Mesendoderm (in vitro differentiated cells): Measurements from ENCODE around the gene DCTN3.

ENCODE experiments used
- DNase-seq: peaks from one replicate; pipeline ENCODE4 v3.0.0; 2013
- H2AK5ac ChIP-seq: 2 replicates; pipeline ENCODE4 v1.6.1; 2013; ENCODE audit warnings: low read length, inconsistent platforms
- H2BK120ac ChIP-seq: 2 replicates; pipeline ENCODE4 v1.6.1; 2013; ENCODE audit warnings: low read depth, mild to moderate bottlenecking, low read length, moderate library complexity, mixed read lengths
- H2BK15ac ChIP-seq: replicated peaks from 2 replicates; pipeline ENCODE4 v1.6.1; 2013; ENCODE audit warnings: low read depth, mild to moderate bottlenecking, moderate library complexity
- H2BK5ac ChIP-seq: 2 replicates; pipeline ENCODE4 v1.6.1; 2013; ENCODE audit warnings: low read length, inconsistent platforms
- H3K18ac ChIP-seq: 2 replicates; pipeline ENCODE4 v1.6.1; 2013; ENCODE audit warnings: mild to moderate bottlenecking, low read length, mixed read lengths
- H3K23ac ChIP-seq: one replicate; pipeline ENCODE4 v1.6.1; 2013; ENCODE audit warnings: low read length
- H3K27ac ChIP-seq: 2 replicates; pipeline ENCODE4 v1.5.1; 2013; ENCODE audit warnings: low read depth, mild to moderate bottlenecking, inconsistent platforms, low read length, moderate library complexity
- H3K27me3 ChIP-seq: 2 replicates; pipeline ENCODE4 v1.6.1; 2013; ENCODE audit warnings: low read length, control low read depth, mild to moderate bottlenecking, inconsistent platforms; ENCODE audit not compliant: insufficient read depth, poor library complexity
- H3K36me3 ChIP-seq: 2 replicates; pipeline ENCODE4 v1.6.1; 2013; ENCODE audit warnings: low read length, inconsistent platforms; ENCODE audit not compliant: control insufficient read depth, insufficient read depth
- H3K4ac ChIP-seq: one replicate; pipeline ENCODE4 v1.6.1; 2013; ENCODE audit warnings: low read depth, mild to moderate bottlenecking, low read length, moderate library complexity
- H3K4me1 ChIP-seq: 2 replicates; pipeline ENCODE4 v1.6.1; 2013; ENCODE audit warnings: low read depth, low read length, inconsistent platforms; ENCODE audit not compliant: control insufficient read depth
- H3K4me2 ChIP-seq: 2 replicates; pipeline ENCODE4 v1.6.1; 2013; ENCODE audit warnings: low read length
- H3K4me3 ChIP-seq: 2 replicates; pipeline ENCODE4 v1.5.1; 2013; ENCODE audit warnings: mild to moderate bottlenecking, low read length
- H3K56ac ChIP-seq: one replicate; pipeline ENCODE4 v1.6.1; 2013; ENCODE audit warnings: low read length
- H3K79me1 ChIP-seq: 2 replicates; pipeline ENCODE4 v1.6.1; 2013; ENCODE audit warnings: low read length, inconsistent platforms
- H3K79me2 ChIP-seq: 2 replicates; pipeline ENCODE4 v1.6.1; 2013; ENCODE audit warnings: mild to moderate bottlenecking, low read length; ENCODE audit not compliant: control insufficient read depth, insufficient read depth
- H3K9ac ChIP-seq: 2 replicates; pipeline ENCODE4 v1.6.1; 2013; ENCODE audit warnings: low read length, inconsistent platforms
- H4K5ac ChIP-seq: one replicate; pipeline ENCODE4 v1.6.1; 2013; ENCODE audit warnings: low read length
- H4K8ac ChIP-seq: one replicate; pipeline ENCODE4 v1.6.1; 2013; ENCODE audit warnings: low read depth, mild to moderate bottlenecking, control low read depth, low read length, moderate library complexity
- WGBS: extraction: QIAGEN DNeasy Blood & Tissue Kit; methylation state at CpG from one replicate; pipeline ENCODE4 v1.1.7; 2013; ENCODE audit warnings: low lambda C conversion rate, missing lambda C conversion rate; ENCODE audit not compliant: insufficient coverage; ENCODE audit errors: extremely low coverage; 5-methylcytosine and 5-hydroxymethylcytosine counted together

The DCTN3 gene

DNA sequence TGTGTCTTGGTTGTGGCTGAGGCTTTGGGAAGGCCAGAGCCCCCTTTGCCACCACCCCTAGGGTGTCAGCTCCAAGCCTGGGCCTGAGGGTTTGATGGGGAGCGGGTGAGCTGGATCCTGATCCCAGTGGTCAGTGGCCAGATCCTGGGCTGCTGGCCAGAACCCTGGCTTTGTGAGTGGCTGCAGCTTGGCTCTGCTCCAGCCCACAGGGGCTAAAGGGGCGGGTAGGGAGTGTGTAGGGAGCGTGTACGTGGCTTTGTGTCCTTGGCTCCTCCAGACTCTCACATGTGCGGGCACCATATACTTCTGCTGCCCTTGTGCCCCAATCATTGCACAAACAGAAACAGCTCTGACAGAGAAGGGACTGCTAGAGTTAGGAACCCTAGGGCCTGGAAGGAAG, 30.5 kb upstream of the DCTN3 start:
- Histone ChIP-seq H3K4me3 (no peak overlapping the region), H2BK15ac (no peak overlapping the region)
- no CpG with 5 or more reads among the region's 5 CpGs for WGBS

DNA sequence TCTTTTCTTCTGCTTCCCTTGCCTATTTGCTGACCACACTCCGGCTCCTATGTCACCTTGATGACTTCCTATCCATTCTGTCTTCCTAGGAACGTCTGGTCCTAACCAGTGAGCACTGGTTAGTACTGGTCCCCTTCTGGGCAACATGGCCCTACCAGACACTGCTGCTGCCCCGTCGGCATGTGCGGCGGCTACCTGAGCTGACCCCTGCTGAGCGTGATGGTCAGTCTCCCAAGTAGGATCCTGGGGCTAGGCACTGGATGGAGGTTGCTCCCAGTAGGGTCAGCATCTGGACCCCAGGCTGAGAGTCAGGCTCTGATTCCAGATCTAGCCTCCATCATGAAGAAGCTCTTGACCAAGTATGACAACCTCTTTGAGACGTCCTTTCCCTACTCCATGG, 28.4 kb upstream of the DCTN3 start:
- Histone ChIP-seq H3K27ac (no peak overlapping the region), H3K23ac (no peak overlapping the region), H2BK5ac (no peak overlapping the region), H3K9ac (no peak overlapping the region), H3K56ac (no peak overlapping the region), H3K4me1 (peaks cover 24% of the 10 kb centered on the region), H3K79me2 (peaks cover 5% of the 10 kb centered on the region), H3K27me3 (no peaks in the 10 kb centered on the region), H3K18ac (no peak overlapping the region), H3K4me3 (no peak overlapping the region), H4K5ac (no peak overlapping the region), H3K4me2 (no peak overlapping the region), H3K36me3 (no peaks in the 10 kb centered on the region), H2AK5ac (no peak overlapping the region), H2BK15ac (no peak overlapping the region), H2BK120ac (no peak overlapping the region), H3K79me1 (peaks cover 14% of the 10 kb centered on the region), H3K4ac (no peak overlapping the region), H4K8ac (no peak overlapping the region)
- DNase-seq, result no peak
- no CpG with 5 or more reads among the region's 8 CpGs for WGBS

More for the DNA sequence above, 30.5 kb upstream of the DCTN3 start:
- Histone ChIP-seq H3K79me1 (peaks cover 14% of the 10 kb centered on the region), H4K8ac (no peak overlapping the region), H4K5ac (no peak overlapping the region), H3K27ac (no peak overlapping the region), H3K18ac (no peak overlapping the region), H3K23ac (no peak overlapping the region), H3K27me3 (no peaks in the 10 kb centered on the region), H2BK120ac (no peak overlapping the region), H3K4me2 (no peak overlapping the region), H3K36me3 (no peaks in the 10 kb centered on the region), H3K4ac (no peak overlapping the region), H3K56ac (no peak overlapping the region), H2AK5ac (no peak overlapping the region), H3K79me2 (peaks cover 5% of the 10 kb centered on the region), H3K4me1 (peaks cover 34% of the 10 kb centered on the region), H2BK5ac (no peak overlapping the region), H3K9ac (no peak overlapping the region)
- no peak for DNase-seq

DNA sequence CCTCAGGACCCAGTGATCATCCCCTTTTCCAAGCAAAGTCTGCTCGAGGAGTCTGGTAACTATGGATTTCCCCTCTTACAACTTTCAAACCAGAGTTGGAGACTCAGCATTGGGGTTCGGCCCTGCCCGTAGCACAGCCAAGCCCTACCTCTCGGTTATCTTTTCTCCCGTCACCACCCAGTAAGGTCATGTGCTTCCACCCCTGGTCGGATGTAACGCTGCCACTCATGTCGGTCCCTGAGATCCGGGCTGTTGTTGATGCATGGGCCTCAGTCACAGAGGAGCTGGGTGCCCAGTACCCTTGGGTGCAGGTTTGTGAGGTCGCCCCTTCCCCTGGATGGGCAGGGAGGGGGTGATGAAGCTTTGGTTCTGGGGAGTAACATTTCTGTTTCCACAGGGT, 27.4 kb upstream of the DCTN3 start:
- no peak overlapping the region for H2AK5ac ChIP-seq
- DNase-seq, result no peak
- H2BK15ac ChIP-seq, result no peak overlapping the region
- H3K9ac ChIP-seq, result peak overlapping the region; percentile 92
- no CpG with 5 or more reads among the region's 10 CpGs for WGBS
- no peak overlapping the region for H3K4me3 ChIP-seq
- H3K4ac ChIP-seq, result no peak overlapping the region
- H3K27ac ChIP-seq, result no peak overlapping the region
- no peak overlapping the region for H4K8ac ChIP-seq
- H4K5ac ChIP-seq, result no peak overlapping the region
- H3K4me2 ChIP-seq, result peak overlapping the region; percentile 77
- no peak overlapping the region for H3K23ac ChIP-seq
- no peaks in the 10 kb centered on the region for H3K36me3 ChIP-seq
- H3K27me3 ChIP-seq, result no peaks in the 10 kb centered on the region
- H2BK120ac ChIP-seq, result no peak overlapping the region
- H3K18ac ChIP-seq, result no peak overlapping the region
- peaks cover 14% of the 10 kb centered on the region for H3K79me1 ChIP-seq
- H3K79me2 ChIP-seq, result peaks cover 5% of the 10 kb centered on the region
- H2BK5ac ChIP-seq, result no peak overlapping the region
- peaks cover 17% of the 10 kb centered on the region for H3K4me1 ChIP-seq
- peak overlapping the region; percentile 95 for H3K56ac ChIP-seq

DNA sequence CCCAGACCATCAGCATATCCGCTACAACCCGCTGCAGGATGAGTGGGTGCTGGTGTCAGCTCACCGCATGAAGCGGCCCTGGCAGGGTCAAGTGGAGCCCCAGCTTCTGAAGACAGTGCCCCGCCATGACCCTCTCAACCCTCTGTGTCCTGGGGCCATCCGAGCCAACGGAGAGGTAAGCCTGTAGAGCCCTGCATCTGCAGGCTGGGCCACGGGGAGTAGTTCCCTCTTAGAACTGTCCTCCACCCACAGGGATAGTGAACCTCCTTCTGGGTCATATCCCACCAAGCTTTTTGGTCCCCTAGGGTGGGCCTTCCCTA, 26.7 kb upstream of the DCTN3 start:
- no peak overlapping the region for H2BK120ac ChIP-seq
- peaks cover 5% of the 10 kb centered on the region for H3K79me2 ChIP-seq
- H3K79me1 ChIP-seq, result peaks cover 14% of the 10 kb centered on the region
- H3K4me2 ChIP-seq, result peak overlapping the region; percentile 77
- no peak overlapping the region for H3K4ac ChIP-seq
- DNase-seq, result no peak
- H3K27me3 ChIP-seq, result no peaks in the 10 kb centered on the region
- H3K36me3 ChIP-seq, result no peaks in the 10 kb centered on the region
- H2BK5ac ChIP-seq, result no peak overlapping the region
- H3K27ac ChIP-seq, result peak overlapping the region; percentile 40
- H4K5ac ChIP-seq, result no peak overlapping the region
- peak overlapping the region; percentile 92 for H3K9ac ChIP-seq
- no peak overlapping the region for H2AK5ac ChIP-seq
- H3K4me3 ChIP-seq, result peak overlapping the region; percentile 72
- peaks cover 13% of the 10 kb centered on the region for H3K4me1 ChIP-seq
- H2BK15ac ChIP-seq, result no peak overlapping the region
- no peak overlapping the region for H3K23ac ChIP-seq
- WGBS, result no CpG with 5 or more reads among the region's 8 CpGs
- H3K18ac ChIP-seq, result no peak overlapping the region
- H3K56ac ChIP-seq, result peak overlapping the region; percentile 95
- H4K8ac ChIP-seq, result no peak overlapping the region

DNA sequence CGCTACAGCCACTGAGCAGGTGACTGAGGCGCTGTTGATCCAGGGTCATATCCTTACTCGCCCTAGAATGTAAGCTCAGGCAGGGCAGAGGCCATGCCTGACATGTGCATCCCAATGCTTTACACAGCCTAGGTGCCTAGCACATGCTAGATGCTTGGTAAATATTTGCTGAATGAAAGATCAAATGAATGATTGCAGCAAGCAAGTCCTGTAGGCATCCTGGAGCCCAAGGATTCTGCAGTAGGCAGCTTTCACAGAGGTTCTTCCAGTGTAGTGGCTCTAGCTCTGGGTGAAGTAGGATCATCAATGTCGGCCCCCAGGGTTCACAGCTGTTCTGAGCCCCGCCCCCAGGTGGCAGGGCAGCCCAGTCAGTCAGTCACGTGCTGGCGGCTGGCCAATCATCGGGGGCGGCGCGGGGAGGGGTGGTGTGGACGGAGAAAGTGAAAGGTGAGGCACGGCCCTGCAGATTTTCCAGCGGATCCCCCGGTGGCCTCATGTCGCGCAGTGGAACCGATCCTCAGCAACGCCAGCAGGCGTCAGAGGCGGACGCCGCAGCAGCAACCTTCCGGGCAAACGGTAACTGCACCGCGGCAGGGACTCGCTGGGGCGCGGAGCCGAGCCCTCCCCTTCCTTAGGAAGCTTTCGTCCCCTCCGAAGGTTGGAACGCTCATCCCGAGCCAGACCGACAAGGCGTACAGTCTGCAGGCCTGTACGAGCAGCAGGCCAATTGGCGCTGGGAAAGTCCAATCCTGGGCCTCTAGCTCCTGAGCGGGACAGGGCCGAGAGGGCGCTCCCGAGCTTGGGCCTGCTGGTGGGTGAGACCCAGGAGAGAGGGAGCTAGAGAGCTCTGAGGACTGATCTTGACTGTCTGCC, 26.2 kb upstream of the DCTN3 start, which contains the start of gene GALT:
Gene GALT (plus strand): TSS at position 465 of the 873 bp plus-strand sequence. CDS start 30 bp downstream, at position 495.
- H2BK5ac ChIP-seq, result peak within 1 kb of the TSS; percentile 61
- no CpG with 5 or more reads among the region's 43 CpGs for WGBS
- H2BK15ac ChIP-seq, result no peak within 1 kb of the TSS
- no peaks in the 10 kb centered on the region for H3K36me3 ChIP-seq
- peaks cover 5% of the 10 kb centered on the region for H3K79me2 ChIP-seq
- H3K23ac ChIP-seq, result peak within 1 kb of the TSS; percentile 72
- H3K79me1 ChIP-seq, result peaks cover 14% of the 10 kb centered on the region
- peak within 1 kb of the TSS; percentile 92 for H3K9ac ChIP-seq
- no peak within 1 kb of the TSS for H2AK5ac ChIP-seq
- no peak within 1 kb of the TSS for H3K4ac ChIP-seq
- no peak within 1 kb of the TSS for H4K8ac ChIP-seq
- peak within 1 kb of the TSS; percentile 95 for H3K56ac ChIP-seq
- peak within 1 kb of the TSS; percentile 22 for H3K18ac ChIP-seq
- no peaks in the 10 kb centered on the region for H3K27me3 ChIP-seq
- H4K5ac ChIP-seq, result no peak within 1 kb of the TSS
- peak; percentile 94 for DNase-seq
- no peak within 1 kb of the TSS for H2BK120ac ChIP-seq
- peak within 1 kb of the TSS; percentile 72 for H3K4me3 ChIP-seq
- H3K27ac ChIP-seq, result peak within 1 kb of the TSS; percentile 40
- H3K4me2 ChIP-seq, result peak within 1 kb of the TSS; percentile 77
- H3K4me1 ChIP-seq, result peaks cover 10% of the 10 kb centered on the region
